Stimulated activated CD8-positive, alpha-beta memory T cell treated with anti-CD3 and anti-CD28 coated beads, Interleukin-2, amount 100 ng/mL, for 48 hours (primary cell): Measurements from ENCODE around the gene DDX41.

Experiments used
- DNase-seq, 2 donors: peaks; one replicate each; pipeline ENCODE4 v3.0.0-alpha.2; 2020; ENCODE audit warnings: low read depth in 2 of 2

Gene DDX41

GRCh38 chr5:177483994-177484901, 32.5 kb downstream of the DDX41 start:
- DNase-seq = no peak

GRCh38 chr5:177483042-177483441, 33.7 kb downstream of the DDX41 start:
- no peak for DNase-seq

GRCh38 chr5:177482359-177482795, 34.4 kb downstream of the DDX41 start:
- no peak for DNase-seq

GRCh38 chr5:177479774-177480173, 37.0 kb downstream of the DDX41 start:
- no peak for DNase-seq

- peak in 1 of 2 donors; percentile 37 for DNase-seq
Measured at GRCh38 chr5:177478711-177479646, 37.8 kb downstream of the DDX41 start.

- DNase-seq = no peak
Measured at GRCh38 chr5:177477701-177478477, 38.9 kb downstream of the DDX41 start.

GRCh38 chr5:177476531-177477233, 40.1 kb downstream of the DDX41 start:
- DNase-seq = no peak

GRCh38 chr5:177475563-177476427, 41.0 kb downstream of the DDX41 start:
- no peak for DNase-seq

- no peak for DNase-seq
Measured at GRCh38 chr5:177474846-177475562, 41.8 kb downstream of the DDX41 start.

- no peak for DNase-seq
Measured at GRCh38 chr5:177474002-177474476, 42.7 kb downstream of the DDX41 start.

GRCh38 chr5:177473443-177474001, 43.2 kb downstream of the DDX41 start, which contains the start of gene DBN1:
TSS of gene DBN1 (minus strand) at chr5:177473634. CDS start at chr5:177473521, 113 bp downstream.
- peak in 1 of 2 donors; percentile 41 for DNase-seq

- DNase-seq = peak; percentile 74 to 85
Measured at GRCh38 chr5:177472460-177473442, 44.0 kb downstream of the DDX41 start.

- peak; percentile 50 to 56 for DNase-seq
Measured at GRCh38 chr5:177471610-177472356, 45.0 kb downstream of the DDX41 start.

GRCh38 chr5:177470759-177471536, 45.8 kb downstream of the DDX41 start:
- DNase-seq = no peak

- no peak for DNase-seq
Measured at GRCh38 chr5:177469750-177470525, 46.8 kb downstream of the DDX41 start.
